HUDEP-2 (cell line): ENCODE measurements around the gene TPSD1.
"Not testable (repeated sequence)": the region's sequence is repeated elsewhere in the genome, so short reads cannot be mapped to it uniquely, and the experiment has no call there.

Source experiments
- DNase-seq, 76 experiments: peaks; one replicate each; lab custom pipeline; 2025; ENCODE audit not compliant: unreplicated experiment in 76 of 76; lab: John Stamatoyannopoulos, UW

The TPSD1 gene

GRCh38 chr16:1261131-1261892 lies 5.4 kb downstream of the TPSD1 start:
- no peak for DNase-seq

DNA sequence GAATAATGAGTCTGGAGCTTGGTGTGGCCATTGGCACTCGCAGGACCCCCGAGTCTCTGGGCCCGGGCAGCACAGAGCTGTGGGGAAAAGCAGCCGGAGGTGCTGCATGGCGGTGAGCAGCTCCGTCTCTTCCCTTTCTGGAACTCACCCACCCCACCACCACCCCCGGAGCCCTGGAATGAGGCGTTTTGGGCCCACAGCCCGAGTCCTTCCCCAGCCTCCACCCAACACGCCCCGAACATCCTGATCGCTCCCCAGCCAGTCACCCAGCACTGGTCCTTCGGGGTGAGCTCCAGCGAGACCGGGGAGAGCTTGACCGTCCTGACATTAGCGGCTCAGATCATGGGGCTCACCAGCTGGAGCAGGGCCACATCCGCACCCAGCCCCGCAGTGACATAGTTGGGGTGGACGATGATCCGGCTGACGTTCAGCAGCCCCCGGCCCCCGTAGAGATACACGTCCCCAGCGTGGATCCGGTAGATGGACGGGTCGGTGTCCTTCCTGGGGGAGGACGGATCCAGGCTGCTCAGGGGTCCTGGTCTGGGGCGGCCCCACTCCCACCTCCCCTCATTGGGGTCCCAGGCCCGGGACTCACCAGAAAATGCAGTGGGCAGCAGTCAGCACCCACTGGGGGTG lies 6.5 kb downstream of the TPSD1 start:
- no peak for DNase-seq

- no peak for DNase-seq
Measured at GRCh38 chr16:1262846-1263221, 7.0 kb downstream of the TPSD1 start.

- DNase-seq: no peak
Measured at GRCh38 chr16:1263591-1264344, 7.9 kb downstream of the TPSD1 start.

GRCh38 chr16:1264345-1265089 lies 8.6 kb downstream of the TPSD1 start:
- no peak for DNase-seq

DNA sequence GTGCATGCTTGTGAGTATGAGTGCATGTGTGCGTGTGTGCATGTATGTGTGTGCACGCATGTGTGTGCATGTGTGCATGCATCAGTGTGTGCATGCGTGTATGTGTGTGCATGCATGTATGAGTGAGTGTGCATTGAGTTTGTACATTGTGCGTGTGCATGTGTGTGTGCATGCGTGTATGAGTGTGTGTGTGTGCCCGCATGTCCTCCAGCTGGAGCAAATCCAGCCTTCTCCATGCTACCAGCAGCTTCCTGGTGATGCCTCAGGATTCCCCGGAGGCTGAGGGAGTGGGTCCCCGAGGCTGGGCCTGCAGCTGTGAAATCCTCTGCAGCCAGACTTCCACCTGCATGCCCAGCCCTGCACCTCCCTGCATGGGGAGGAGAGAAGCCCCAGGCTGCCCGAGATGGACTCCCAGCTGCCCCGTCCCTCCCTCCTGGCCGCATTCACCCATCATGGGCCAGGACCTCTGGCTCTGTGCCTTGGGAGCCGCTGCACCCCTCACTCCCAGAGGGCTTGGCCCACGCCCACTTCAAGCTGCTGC lies 9.3 kb downstream of the TPSD1 start:
- no peak for DNase-seq

GRCh38 chr16:1265826-1266225 lies 10.0 kb downstream of the TPSD1 start:
- DNase-seq: no peak

GRCh38 chr16:1269418-1269817 lies 13.5 kb downstream of the TPSD1 start:
- DNase-seq: not testable (repeated sequence)

DNA sequence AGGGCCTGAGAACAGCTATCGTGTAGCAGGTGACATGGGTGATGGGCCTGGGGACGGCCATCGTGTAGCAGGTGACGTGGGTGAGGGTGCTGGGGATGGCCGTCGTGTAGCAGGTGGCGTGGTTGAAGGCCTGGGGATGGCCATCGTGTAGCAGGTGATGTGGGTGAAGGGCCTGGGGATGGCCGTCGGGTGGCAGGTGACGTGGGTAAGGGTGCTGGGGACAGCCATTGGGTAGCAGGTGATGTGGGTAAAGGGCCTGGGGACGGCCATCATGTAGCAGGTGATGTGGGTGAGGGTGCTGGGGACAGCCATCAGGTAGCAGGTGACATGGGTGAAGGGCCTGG lies 15.5 kb downstream of the TPSD1 start:
- DNase-seq: no peak

DNA sequence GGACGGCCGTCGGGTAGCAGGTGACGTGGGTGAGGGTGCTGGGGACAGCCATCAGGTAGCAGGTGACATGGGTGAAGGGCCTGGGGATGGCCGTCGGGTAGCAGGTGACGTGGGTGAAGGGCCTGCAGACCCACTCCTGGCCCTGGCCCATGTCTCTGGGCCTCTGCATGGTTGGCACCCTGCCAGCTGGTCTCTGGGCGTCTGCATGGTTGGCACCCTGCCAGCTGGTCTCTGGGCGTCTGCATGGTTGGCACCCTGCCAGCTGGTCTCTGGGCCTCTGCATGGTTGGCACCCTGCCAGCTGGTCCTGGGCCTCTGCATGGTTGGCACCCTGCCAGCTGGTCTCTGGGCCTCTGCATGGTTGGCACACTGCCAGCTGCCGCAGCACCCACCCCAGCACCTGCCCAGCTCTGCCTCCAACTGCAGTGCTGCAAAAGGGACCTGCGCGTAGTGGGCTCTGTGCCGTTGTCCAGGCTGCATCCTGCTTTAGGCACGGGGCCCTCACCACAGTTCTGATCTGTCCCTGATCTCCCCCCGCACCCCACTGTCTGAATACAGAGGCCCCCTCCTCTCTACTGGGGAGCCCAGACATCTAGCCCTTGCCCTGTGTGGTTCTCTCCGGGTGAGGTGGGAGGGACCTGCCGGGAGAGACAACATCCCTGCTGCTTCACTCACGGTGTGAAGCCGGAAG lies 16.0 kb downstream of the TPSD1 start:
- peak in 56 of 76 experiments; percentile 3 to 82 (median 52) for DNase-seq

GRCh38 chr16:1272453-1273198 lies 16.8 kb downstream of the TPSD1 start:
- DNase-seq: no peak

DNA sequence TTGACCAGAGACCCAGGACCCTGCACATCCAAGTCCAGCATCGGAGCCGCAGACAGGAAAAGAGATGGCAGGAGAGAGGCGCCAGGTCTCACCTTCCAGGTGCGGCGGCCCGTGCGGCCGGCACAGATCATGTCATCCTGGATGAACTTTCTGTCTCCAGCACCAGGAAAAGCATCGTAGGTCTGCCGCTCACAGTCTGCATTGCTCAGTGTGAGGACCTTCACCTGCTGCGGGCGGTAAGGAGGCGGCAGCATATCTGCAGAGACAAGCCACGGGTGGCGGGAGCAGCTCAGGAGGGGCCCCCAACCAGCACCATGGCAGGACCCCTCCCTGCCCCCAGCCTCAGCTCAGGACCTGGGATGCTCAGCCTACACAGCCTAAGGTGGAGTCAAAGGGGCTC lies 17.9 kb downstream of the TPSD1 start:
- DNase-seq: no peak

DNA sequence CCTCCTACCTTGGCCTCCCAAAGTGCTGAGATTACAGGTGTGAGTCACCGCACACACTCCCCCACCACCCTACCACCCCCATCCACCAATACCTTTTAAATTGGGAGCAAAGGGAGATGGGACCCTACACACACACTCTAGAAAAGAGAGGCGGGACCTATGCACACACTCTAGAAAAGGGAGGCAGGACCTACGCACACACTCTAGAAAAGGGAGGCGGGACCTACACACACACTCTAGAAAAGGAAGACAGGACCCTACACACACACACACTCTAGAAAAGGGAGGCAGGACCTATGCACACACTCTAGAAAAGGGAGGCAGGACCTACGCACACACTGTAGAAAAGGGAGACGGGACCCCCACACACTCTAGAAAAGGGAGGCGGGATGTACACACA lies 18.9 kb downstream of the TPSD1 start:
- no peak for DNase-seq

DNA sequence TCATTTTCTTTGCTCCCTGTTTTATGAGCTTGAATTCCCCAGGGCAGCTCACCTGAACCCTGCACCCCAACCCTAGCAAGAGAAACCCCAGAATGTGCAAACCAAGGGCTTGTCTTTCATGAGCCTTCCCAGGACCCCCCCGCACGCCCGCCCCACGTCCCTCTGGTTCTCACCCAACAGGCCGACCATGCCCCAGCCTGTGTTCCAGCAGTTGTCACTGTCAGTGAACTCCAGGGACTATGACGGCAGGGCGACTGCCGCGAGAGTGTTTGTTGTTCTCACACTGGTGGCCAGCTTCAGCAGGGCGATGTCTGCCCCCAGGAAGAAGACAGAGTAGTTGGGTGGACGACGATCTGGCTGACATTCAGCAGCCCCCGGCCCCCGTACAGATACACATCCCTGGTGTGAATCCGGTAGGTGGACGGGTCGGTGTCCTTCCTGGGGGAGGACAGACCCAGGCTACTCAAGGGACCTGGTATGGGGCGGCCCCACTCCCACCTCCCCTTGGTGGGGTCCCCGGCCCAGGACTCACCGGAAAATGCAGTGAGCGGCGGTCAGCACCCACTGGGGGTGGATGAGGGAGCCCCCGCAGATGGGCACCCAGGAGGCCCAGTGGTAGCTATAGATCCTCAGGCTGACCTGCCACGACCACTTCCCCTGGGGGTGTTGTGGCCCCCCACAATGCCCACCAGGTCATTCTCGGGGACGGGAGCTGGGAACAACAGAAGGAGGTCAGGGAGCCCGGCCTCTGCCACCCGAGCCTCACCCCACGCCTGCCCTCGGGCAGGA lies 20.1 kb downstream of the TPSD1 start:
- DNase-seq: no peak

DNA sequence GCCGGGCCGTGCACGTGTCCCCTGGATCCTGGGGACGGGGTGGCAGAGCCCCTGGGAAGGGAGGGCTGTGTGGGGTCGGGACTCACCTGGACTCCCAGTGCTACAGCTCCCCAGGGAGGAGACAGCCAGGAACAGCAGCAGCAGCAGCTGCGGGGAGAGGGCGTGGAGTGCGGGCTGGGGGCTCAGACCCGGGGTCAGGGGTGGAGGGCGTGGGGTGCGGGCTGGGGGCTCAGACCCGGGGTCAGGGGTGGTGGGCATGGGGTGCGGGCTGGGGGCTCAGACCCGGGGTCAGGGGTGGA lies 20.7 kb downstream of the TPSD1 start:
- DNase-seq: no peak

DNA sequence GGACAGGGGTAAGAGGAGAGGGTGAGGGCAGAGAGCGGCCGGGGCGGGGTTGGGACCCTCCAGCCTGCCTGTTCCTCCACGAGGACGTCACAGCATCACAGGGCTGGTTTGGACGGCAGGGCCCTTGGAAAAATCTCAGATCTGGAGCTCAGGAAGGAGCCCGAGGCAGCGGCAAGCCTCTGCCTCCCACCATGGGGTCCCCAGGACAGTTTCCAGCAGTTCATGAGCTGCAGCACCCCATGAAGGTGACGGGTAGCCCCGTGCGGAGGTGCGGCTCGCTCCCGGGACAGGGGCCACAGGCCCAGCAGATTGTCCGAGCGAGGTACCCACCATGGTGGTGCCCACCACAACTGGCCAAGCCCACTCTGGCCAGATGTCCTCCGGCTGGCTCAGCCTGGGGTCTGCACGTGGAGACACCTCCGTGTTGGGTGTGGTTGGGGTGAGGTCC lies 21.3 kb downstream of the TPSD1 start:
- no peak for DNase-seq

DNA sequence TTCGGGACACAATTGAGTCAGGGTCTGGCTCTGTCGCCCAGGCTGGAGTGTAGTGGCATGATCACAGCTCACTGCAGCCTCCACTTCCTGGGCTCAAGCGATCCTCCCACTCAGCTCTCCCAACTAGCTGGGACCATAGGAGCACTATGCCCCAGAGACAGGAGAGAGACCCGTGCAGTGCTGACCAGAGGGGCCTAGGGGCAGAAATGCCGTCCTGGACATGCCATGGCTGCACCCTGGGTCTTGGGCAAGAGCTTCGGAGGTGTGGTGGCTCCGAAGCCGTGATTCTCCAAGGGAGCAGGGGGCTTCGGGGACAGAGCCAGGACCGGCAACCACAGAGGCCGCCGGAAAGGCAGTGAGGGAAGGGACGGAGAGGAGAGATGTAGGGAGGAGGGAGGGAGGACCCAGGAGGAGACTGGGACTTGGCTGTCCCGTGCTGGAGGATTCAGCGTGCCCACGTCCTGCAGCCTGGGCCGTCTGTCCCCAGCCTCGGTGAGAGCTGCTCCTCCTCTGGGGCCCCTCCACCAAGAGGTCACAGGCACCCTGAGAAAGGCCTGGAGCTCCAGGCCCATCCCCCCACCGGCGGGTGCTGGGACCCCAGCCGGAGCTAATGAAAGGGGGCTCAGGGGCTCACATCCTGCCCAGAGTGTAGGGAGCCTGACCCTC lies 21.9 kb downstream of the TPSD1 start:
- no peak for DNase-seq

GRCh38 chr16:1278477-1278876 lies 22.6 kb downstream of the TPSD1 start:
- no peak for DNase-seq
